H4 (cell line): ENCODE measurements around the gene BNC1. TPM values are rescaled to one million over a fixed set of nuclear protein-coding genes. Genes with fewer than 3 reads are reported as not detected.
"Not testable (repeated sequence)": the region's sequence is repeated elsewhere in the genome, so short reads cannot be mapped to it uniquely, and the experiment has no call there.

ENCODE experiments used
- DNase-seq: peaks from one replicate; pipeline ENCODE4 v3.0.0-alpha.2; 2015; ENCODE audit warnings: low spot score
- total RNA-seq: library from RNA; depleted of rRNA; stranded (reverse); fragments of >200 nt; shearing (Covaris generic); gene quantifications from 2 replicates; pipeline ENCODE4 v1.2.3, GENCODE V29; 2014

Gene BNC1
- total RNA-seq, 1 experiment from 2014 or later = not detected

DNA sequence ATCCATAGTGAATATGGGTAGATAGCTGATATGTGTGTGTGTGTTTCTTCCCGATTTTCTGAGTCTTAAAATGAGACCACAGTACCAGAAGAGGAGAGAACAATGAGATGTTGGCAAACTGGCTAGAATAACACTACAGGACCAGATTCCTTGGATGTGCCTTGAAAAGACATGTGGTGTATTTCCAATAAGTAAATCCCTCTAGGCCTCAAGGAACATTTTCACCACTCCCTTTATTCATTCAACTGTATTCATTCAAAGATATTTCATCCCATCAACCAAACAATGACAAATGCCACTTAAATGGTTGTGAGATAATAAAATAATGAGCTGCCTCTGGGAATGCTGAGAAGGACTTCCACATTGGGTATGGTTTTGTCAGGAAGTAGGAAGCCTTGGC lies 8.7 kb upstream of the BNC1 start:
- DNase-seq = no peak

DNA sequence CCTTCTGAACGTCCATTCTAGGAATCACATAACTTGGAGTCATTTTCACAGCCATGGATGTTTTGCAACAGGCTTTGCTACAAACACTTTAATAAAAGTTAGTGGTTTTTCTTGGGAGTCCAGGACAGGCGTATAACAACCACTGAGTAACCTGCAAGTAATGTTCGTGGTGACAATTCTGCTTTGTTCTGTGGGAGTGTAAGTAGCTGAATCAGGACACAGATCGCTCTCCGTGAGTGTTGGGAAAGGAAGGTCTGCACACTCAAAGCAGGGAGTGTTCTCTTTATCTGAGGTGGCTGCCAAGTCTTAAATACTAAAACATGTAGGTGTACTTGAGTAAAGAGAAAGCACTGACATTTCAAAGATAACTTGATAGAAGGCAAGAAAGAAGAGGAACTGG lies 7.9 kb upstream of the BNC1 start:
- DNase-seq = no peak

GRCh38 chr15:83290236-83290635 lies 5.8 kb upstream of the BNC1 start:
- no peak for DNase-seq

GRCh38 chr15:83289160-83289559 lies 4.7 kb upstream of the BNC1 start:
- DNase-seq = no peak

- DNase-seq = no peak
Observed at GRCh38 chr15:83288381-83288801, 3.9 kb upstream of the BNC1 start.

GRCh38 chr15:83287541-83288027 lies 3.1 kb upstream of the BNC1 start:
- DNase-seq = peak; percentile 50

DNA sequence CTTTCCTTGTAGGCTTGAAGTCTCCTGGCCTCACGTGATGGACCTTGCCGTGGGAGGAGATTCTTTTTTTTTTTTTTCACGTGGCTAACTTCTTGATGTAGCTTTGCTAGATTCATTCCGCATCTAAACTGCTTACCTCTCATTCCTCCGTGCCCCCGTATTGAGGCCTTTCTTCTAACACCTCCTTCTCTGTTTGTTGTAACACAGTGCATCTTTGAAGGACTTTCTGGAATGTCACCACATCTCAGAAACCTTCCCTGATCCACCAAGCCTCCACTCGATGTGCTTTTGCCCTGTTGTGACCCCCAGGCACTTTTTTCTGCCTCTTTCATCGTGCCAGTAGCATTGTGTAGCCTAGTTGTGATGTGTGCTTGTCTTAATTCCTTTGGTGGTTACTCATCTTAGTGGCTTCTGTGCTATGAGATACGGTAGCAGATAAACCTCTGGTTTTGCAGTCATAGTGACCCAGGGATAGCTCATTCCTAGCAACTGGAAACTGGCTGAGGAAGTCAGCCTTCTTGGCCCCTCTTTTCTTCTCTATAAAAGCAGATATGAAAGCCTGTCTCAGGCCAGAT lies 1.6 kb upstream of the BNC1 start:
- DNase-seq = no peak

DNA sequence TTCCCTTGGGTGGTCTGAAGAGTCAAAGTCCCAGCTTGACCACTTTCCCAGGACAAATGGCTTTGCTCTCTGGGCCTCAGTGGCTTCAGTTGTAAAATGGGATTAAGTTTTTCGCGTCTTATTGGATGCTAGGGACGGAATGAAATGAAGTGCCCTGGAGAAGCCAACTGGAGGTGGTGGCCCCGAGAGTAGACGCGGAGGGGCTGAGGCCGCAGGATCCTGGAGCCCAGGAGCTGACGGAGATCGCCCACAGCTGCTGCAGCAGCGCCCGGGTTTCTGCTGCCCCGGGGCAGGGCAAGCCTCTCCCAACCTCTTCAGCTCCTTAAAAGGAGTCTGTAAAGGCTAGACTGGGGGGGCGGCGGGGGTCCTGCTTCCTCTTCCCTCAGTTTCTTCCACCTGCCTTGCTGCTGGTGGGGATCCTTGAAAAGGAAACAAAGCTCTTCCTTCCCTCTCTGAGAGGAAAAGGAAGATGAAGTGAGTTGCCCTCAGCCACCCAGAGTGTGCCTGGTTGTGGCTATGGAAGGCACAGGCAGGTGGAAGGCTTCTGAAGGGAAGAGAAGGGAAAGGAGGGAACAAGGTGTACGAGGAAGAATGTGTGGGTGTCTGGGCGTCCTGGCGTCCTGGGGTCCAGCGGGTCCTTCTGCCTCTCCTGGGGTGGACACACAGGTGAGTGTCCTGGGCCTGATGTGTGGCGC lies 967 bp upstream of the BNC1 start:
- no peak for DNase-seq

GRCh38 chr15:83283813-83284558 lies 478 bp downstream of the BNC1 start:
- DNase-seq = no peak

GRCh38 chr15:83283138-83283812 lies 1.2 kb downstream of the BNC1 start:
- DNase-seq = no peak

- no peak for DNase-seq
Observed at GRCh38 chr15:83282776-83283137, 1.7 kb downstream of the BNC1 start.

DNA sequence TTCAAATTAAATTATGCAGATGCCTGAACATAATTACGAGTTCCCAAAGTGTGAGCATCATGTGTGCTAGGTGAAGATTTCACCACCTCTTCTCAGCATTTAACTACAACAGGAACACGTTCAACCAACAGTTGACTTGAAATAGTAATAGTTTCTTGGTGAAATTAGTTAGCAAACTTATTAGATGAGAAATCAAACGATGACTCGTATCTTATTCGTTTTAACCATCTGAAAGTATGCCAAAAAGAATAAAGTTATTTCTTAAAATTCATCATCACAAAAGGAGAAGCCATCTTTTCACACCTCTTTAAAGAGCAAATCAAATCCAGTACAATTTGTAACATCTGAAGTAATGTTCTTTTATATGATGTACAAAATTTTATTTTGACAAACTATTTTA lies 2.3 kb downstream of the BNC1 start:
- no peak for DNase-seq

- DNase-seq = no peak
Observed at GRCh38 chr15:83278191-83278590, 6.3 kb downstream of the BNC1 start.

DNA sequence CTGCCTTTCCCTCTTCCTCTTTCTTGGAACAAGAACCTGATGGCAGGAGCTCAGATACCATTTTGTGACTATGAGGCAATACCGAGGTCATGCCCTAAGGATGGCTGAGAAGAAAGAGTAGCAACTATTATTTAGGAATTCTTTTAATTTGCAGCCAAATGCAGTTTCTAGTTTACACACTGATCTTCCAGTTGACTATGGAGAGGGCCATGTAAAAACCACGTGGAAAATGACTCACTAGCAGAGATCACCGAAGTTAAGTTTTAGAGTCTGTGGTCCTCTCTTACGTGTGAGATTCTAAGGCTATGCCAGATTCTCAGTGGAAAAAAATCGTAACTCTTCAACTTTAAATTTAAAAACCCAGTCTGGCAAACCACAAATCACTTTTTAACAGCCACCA lies 7.8 kb downstream of the BNC1 start:
- DNase-seq = peak; percentile 8

DNA sequence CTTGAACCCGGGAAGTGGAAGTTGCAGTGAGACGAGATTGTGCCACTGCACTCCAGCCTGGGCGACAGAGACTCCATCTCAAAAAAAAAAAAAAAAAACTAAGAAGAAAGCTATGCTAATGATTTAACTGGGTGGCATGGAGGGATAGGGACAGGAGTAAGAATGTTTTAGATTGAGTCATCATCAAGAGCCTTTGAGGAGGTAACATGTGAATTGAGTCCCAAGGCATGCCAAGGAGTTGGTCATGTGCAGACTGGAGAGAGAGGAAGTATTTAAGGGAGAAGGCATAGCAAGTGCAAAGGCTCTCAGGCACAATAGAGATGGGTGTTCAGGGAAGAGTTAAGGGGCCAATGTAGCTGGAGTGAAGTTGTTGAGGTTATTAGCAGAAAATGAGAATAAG lies 9.1 kb downstream of the BNC1 start:
- DNase-seq = no peak

GRCh38 chr15:83270176-83270575 lies 14.3 kb downstream of the BNC1 start:
- DNase-seq = no peak

- no peak for DNase-seq
Observed at GRCh38 chr15:83268147-83268546, 16.3 kb downstream of the BNC1 start.

DNA sequence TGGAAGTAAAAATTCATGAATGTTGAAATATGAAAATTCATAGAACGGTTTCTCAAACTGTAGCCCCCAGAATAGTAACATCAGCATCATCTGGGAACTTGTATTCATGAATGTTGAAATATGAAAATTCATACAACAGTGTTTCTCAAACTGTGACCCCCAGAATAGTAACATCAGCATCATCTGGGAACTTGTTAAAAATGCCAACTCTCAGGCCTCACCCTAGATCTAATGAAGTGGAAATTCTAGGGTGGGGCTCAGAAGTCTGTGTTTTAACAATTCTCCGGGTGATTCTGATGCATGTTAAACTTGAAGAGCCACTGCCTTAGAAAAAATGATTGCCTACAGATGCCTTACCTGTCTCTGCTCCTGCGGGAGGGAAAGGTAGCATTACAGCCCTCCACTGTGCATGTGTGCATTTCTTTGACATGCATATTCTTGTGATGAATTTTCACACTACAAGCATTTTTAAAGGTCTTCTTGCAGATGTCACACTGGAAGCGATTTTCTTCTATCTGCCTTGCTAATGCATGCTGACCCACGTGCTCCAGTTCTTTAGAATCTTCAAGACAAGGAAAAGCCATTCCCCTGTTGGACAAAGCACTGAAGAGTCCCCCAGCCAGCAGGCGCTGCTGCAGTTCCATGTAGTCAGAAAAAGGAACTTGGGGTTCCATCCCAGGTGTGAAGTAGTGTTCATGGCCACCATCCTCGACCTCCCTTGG lies 21.7 kb downstream of the BNC1 start:
- DNase-seq = no peak

GRCh38 chr15:83262181-83262580 lies 22.3 kb downstream of the BNC1 start:
- DNase-seq = not testable (repeated sequence)

DNA sequence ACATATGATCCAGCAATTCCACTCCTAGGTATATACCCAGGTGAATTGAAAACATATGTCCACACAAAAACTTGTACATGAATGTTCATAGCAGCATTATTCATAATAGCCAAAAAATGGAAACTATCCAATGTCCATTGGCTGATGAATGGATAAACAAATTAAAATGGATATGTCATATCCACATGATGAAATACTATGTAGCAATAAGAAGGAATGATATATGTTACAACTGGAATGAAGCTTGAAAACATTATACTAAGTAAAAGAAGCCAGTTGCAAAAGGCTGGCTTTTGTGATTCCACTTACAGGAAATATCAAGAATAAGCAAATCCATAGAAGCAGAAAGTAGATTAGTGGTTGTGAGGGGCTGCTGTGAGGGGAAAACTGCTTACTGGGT lies 33.7 kb downstream of the BNC1 start:
- DNase-seq = no peak

- no peak for DNase-seq
Observed at GRCh38 chr15:83249030-83249343, 35.5 kb downstream of the BNC1 start.
